Thoracic aorta (tissue), 2 donors: Measurements from ENCODE around the gene FOXD2. TPM values are rescaled to one million over a fixed set of nuclear protein-coding genes. Genes with fewer than 3 reads are reported as not detected.

Experiments
- ATAC-seq: fragments of 150-250 bp; one replicate; pipeline ENCODE4 v1.8.0; 2017; ENCODE audit warnings: low read depth; ENCODE audit not compliant: insufficient number of reproducible peaks, low FRiP score
- DNase-seq: peaks from one replicate; pipeline ENCODE4 v3.0.0-alpha.2; 2020; ENCODE audit warnings: low spot score
- H3K27ac ChIP-seq, 2 donors: fragments of 200-600 bp; sonication (generic); 1 replicate in 1 of 2; 2 replicates in 1 of 2; pipeline ENCODE4 v1.5.1; 2016; ENCODE audit warnings: mild to moderate bottlenecking in 2 of 2, moderate library complexity in 2 of 2
- H3K27me3 ChIP-seq: fragments of 200-600 bp; sonication (generic); replicated peaks from 2 replicates; pipeline ENCODE4 v1.6.0; 2016; ENCODE audit warnings: mild to moderate bottlenecking; ENCODE audit not compliant: insufficient read depth
- H3K36me3 ChIP-seq: fragments of 200-600 bp; sonication (generic); one replicate; pipeline ENCODE4 v1.5.1; 2016
- H3K4me1 ChIP-seq, 2 donors: fragments of 200-600 bp; sonication (generic); 1 replicate in 1 of 2; 2 replicates in 1 of 2; pipeline versions ENCODE4 v1.5.1 to v1.6.0; 2016; ENCODE audit warnings: low read depth in 2 of 2, mild to moderate bottlenecking in 1 of 2; ENCODE audit not compliant: control insufficient read depth in 1 of 2
- H3K4me3 ChIP-seq: fragments of 200-600 bp; sonication (generic); 2 replicates; pipeline ENCODE4 v1.5.1; 2016; ENCODE audit warnings: mild to moderate bottlenecking
- H3K9me3 ChIP-seq: fragments of 200-600 bp; sonication (generic); 2 replicates; pipeline ENCODE4 v1.5.1; 2016
- CTCF ChIP-seq: fragments of 200-600 bp; sonication (generic); IDR thresholded peaks from one replicate; pipeline ENCODE4 v1.5.1; 2019; ENCODE audit warnings: antibody characterized with exemption
- total RNA-seq, 2 donors: library from RNA; depleted of rRNA; stranded (reverse); fragments of >200 nt; gene quantifications; one replicate each; pipeline versions ENCODE4 v1.1.0 to v1.2.3, GENCODE V29; 2016

The FOXD2 gene
- total RNA-seq, 2 donors from 2014 or later: 4.9 TPM

GRCh38 chr1:47415728-47416318 is 22.0 kb upstream of the FOXD2 start, which contains the start of gene FOXE3:
Gene FOXE3 (plus strand): TSS chr1:47416285. CDS start chr1:47416316, 31 bp downstream.
- ATAC-seq (no peak), DNase-seq (no peak)
- no peak for TF ChIP-seq CTCF
- Histone ChIP-seq H3K36me3 (no peaks in the 10 kb centered on the region), H3K27me3 (no peaks in the 10 kb centered on the region), H3K9me3 (no peaks in the 10 kb centered on the region), H3K4me3 (peak within 1 kb of the TSS; percentile 57), H3K4me1 (no peaks in the 10 kb centered on the region), H3K27ac (no peak within 1 kb of the TSS)

GRCh38 chr1:47416319-47417169 is 21.3 kb upstream of the FOXD2 start:
- Histone ChIP-seq H3K9me3 (no peaks in the 10 kb centered on the region), H3K4me1 (no peaks in the 10 kb centered on the region), H3K4me3 (peak overlapping the region; percentile 57), H3K27me3 (no peaks in the 10 kb centered on the region), H3K27ac (no peak overlapping the region), H3K36me3 (no peaks in the 10 kb centered on the region)
- DNase-seq (no peak), ATAC-seq (no peak)
- TF ChIP-seq CTCF: no peak

GRCh38 chr1:47417170-47418044 is 20.4 kb upstream of the FOXD2 start:
- no peak for TF ChIP-seq CTCF
- Histone ChIP-seq H3K4me1 (no peaks in the 10 kb centered on the region), H3K27ac (no peak overlapping the region), H3K36me3 (no peaks in the 10 kb centered on the region), H3K4me3 (no peak overlapping the region), H3K9me3 (no peaks in the 10 kb centered on the region), H3K27me3 (no peaks in the 10 kb centered on the region)
- DNase-seq (no peak), ATAC-seq (no peak)

GRCh38 chr1:47418122-47418521 is 19.7 kb upstream of the FOXD2 start:
- H3K36me3 ChIP-seq: no peaks in the 10 kb centered on the region
- no peak for ATAC-seq
- H3K27me3 ChIP-seq: no peaks in the 10 kb centered on the region

More at GRCh38 chr1:47418122-47418521, 19.7 kb upstream of the FOXD2 start:
- H3K4me3 ChIP-seq: no peak overlapping the region
- no peak overlapping the region for H3K27ac ChIP-seq
- no peak for DNase-seq
- TF ChIP-seq CTCF: no peak
- H3K4me1 ChIP-seq: no peaks in the 10 kb centered on the region
- H3K9me3 ChIP-seq: no peaks in the 10 kb centered on the region
